GM21619 (cell line): Measurements from ENCODE around the gene GCDH.
A peak's percentile ranks its signal among the peaks of the same experiment; 100 is the strongest.

Experiments used
- ATAC-seq: cut with Tn5 transposase; IDR thresholded peaks from one replicate; pipeline ENCODE4 v1.9.1; 2021; ENCODE audit not compliant: unreplicated experiment

Gene GCDH

DNA sequence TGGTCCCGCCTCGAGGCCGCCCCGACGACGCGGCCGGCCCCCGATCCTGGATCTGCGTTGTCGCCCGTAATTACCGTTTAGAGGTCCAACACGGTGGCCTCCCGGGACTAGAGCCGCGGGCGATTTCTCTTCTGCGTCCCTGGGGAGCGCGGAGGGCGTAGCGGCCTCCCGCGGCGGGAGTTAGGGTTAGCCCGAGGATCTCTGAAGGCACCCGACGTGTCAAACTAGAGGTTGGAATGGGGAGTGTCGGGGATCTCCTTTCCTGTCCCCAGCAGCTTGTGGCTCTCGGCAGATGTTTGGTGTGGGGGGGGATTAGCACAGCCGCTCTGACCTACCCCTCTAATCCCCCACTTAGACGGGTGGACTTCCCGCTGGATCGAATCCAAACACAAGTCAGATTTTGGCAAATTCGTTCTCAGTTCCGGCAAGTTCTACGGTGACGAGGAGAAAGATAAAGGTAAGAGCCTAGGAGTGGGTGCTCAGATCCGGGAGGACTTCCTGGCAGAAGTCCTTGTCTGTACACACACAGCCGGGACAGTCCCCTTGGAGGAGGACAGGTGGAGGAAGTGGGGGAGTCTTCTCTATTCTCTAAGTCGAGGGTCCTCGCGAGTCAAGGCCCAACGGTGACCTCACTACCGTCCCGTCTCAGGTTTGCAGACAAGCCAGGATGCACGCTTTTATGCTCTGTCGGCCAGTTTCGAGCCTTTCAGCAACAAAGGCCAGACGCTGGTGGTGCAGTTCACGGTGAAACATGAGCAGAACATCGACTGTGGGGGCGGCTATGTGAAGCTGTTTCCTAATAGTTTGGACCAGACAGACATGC, 48.0 kb downstream of the GCDH start:
- ATAC-seq = peak; percentile 4

DNA sequence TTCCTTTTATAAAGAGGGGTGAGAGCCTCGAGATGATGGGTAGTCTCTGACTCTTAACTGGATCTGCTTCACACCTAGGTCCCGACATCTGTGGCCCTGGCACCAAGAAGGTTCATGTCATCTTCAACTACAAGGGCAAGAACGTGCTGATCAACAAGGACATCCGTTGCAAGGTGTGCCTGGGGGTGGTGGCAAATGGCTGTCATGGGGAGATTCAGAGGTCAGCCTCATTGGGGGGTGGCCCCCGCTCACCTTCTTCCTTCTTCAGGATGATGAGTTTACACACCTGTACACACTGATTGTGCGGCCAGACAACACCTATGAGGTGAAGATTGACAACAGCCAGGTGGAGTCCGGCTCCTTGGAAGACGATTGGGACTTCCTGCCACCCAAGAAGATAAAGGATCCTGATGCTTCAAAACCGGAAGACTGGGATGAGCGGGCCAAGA, 49.0 kb downstream of the GCDH start:
- no peak for ATAC-seq

DNA sequence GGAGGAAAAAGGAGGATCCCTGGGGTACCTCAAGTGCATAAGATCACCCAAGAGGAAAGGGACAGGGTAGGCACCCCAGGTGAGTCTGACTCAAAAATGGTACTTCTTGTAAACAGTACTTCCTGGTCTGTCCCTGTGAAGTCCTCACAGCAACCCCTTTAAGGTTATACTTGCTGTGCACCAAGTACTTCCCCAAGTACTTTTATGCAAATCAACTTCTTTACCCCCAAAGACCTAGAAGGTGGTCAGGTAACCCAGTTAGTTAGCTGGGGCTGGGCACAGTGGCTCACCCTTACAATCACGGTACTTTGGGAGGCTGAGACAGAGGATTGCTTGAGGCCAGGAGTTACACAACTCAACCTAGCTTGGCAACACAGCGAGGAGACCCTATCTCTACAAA, 49.9 kb downstream of the GCDH start:
- no peak for ATAC-seq

DNA sequence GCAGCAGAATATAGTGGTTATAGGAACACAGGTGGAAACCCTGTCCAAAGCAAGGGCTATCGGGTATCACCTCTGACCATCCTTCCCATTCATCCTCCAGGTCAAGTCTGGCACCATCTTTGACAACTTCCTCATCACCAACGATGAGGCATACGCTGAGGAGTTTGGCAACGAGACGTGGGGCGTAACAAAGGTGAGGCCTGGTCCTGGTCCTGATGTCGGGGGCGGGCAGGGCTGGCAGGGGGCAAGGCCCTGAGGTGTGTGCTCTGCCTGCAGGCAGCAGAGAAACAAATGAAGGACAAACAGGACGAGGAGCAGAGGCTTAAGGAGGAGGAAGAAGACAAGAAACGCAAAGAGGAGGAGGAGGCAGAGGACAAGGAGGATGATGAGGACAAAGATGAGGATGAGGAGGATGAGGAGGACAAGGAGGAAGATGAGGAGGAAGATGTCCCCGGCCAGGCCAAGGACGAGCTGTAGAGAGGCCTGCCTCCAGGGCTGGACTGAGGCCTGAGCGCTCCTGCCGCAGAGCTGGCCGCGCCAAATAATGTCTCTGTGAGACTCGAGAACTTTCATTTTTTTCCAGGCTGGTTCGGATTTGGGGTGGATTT, 52.6 kb downstream of the GCDH start:
- no peak for ATAC-seq

DNA sequence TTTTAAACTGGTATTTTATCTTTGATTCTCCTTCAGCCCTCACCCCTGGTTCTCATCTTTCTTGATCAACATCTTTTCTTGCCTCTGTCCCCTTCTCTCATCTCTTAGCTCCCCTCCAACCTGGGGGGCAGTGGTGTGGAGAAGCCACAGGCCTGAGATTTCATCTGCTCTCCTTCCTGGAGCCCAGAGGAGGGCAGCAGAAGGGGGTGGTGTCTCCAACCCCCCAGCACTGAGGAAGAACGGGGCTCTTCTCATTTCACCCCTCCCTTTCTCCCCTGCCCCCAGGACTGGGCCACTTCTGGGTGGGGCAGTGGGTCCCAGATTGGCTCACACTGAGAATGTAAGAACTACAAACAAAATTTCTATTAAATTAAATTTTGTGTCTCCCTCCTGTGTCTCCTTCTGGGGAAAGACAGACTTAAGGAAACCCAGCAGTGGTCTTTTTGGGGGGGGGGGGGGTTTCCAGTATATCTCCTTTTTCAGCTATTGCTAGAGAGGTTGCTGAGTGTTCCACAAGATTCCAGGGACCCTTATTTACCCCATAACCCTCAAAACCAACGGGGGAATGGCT, 53.2 kb downstream of the GCDH start:
- ATAC-seq = no peak

DNA sequence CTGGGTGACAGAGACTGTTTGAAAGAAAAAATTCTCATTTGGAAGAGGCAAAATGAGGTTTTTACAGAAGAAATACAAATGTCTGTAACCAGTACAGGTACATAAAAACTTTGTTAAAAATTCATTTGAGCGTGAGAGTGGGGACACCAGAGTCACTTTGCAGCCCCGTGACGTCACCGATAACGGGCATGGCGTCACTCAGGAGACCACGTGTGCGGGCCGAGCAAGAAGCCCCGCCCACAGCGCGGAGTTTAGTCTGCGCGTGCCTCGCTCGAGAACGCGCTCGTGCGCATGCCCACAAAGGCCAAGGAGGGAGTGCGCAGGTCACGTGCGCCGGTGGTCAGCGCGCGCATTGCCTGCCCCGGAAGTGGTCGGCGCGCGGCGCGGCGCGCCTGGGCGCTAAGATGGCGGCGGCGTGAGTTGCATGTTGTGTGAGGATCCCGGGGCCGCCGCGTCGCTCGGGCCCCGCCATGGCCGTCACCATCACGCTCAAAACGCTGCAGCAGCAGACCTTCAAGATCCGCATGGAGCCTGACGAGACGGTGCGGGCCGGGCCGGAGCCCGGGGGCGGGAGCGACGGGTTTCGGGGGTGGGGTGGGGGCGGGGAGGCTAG, 54.6 kb downstream of the GCDH start, which contains the start of gene RAD23A:
TSS of gene RAD23A (plus strand) at position 384 of the 613 bp plus-strand sequence. CDS start at position 471, 87 bp downstream.
- ATAC-seq = peak; percentile 68

DNA sequence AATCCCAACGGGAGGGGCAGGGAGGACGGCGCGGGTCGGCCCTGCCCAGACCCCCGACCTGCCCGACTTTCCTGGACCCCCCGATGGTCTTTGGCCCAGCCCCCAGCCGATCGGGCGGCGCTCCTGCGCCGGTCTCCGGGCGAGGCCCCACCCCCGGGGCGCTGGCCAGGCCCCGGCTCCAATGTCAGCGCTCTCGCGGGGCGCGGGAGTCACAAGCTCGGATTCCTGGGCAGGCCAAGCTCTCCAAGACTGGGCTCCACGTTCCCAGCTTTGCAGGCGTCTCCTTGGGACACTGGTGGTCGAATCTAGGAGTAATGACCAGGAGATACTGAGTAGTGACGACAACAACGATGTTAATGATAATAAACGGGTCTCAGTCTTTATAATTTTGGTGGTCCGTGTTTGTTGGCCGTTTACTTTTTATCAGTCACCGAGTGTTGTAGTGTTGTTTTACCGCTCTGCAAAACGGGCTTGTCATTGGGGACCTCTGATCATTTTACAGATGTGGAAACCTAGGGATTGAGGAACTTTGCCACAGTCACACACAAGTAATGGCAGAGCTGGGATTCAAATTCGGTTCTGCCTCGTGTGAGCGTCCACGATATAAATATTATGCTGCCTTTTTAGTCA, 55.2 kb downstream of the GCDH start:
- peak; percentile 35 for ATAC-seq

DNA sequence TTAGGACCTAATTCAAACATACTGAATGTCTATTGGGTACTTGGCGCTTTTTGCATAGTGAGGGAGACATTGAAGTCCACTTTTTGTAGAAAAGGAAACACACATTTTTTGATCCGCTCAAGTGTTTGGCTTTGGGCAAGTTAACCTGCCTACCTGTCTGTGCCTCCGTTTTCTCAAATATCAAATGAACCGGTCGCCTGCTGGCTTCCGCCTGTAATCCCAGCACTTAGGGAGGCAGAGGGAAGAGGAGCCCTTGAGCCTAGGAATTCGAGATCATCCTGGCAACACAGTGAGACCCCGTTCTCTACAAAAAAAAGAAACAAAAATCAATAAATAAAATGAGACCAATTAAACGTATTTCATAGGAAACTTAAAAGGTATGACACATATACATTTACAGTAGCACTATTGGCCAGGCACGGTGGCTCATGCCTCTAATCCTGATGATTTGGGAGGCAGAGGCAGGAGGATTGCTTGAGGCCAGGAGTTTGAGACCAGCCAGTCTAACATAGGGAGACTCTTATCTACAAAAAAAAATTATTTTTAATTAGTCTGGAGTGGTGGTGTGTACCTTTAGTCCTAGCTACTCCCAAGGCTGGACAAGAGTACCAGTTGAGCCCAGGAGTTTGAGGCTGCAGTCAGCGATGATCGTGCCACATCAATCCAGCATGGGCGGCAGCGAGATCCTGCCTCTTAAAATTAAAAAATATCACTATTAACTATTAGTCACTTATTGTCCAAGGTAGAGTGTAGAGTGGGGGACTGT, 56.0 kb downstream of the GCDH start:
- ATAC-seq = no peak

DNA sequence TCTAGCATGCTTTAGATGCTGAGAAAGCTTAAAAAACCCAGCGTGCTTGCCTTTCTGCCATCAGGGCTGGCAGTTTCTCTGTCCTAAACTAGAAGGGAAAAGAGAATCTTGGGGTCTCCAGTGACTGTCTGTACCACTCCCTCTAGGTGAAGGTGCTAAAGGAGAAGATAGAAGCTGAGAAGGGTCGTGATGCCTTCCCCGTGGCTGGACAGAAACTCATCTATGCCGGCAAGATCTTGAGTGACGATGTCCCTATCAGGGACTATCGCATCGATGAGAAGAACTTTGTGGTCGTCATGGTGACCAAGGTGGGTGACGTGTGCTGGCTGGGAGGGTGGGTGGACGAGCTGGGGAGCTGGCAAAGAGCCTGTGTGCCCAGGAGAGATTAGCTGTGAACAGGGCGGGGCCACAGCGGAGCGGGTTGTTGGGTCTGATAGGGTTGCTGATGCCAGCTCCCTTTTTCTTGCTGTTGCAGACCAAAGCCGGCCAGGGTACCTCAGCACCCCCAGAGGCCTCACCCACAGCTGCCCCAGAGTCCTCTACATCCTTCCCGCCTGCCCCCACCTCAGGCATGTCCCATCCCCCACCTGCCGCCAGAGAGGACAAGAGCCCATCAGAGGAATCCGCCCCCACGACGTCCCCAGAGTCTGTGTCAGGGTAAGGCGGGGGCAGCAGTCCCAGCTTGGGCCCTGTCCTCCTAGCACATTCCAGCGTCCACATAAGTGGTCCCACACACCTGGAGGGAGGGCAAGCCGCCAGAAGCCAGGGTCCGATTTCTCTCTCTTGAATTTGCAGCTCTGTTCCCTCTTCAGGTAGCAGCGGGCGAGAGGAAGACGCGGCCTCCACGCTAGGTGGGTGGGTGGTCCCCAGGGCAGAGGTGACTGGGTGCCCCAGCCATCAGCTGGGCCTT, 57.0 kb downstream of the GCDH start:
- ATAC-seq = no peak

DNA sequence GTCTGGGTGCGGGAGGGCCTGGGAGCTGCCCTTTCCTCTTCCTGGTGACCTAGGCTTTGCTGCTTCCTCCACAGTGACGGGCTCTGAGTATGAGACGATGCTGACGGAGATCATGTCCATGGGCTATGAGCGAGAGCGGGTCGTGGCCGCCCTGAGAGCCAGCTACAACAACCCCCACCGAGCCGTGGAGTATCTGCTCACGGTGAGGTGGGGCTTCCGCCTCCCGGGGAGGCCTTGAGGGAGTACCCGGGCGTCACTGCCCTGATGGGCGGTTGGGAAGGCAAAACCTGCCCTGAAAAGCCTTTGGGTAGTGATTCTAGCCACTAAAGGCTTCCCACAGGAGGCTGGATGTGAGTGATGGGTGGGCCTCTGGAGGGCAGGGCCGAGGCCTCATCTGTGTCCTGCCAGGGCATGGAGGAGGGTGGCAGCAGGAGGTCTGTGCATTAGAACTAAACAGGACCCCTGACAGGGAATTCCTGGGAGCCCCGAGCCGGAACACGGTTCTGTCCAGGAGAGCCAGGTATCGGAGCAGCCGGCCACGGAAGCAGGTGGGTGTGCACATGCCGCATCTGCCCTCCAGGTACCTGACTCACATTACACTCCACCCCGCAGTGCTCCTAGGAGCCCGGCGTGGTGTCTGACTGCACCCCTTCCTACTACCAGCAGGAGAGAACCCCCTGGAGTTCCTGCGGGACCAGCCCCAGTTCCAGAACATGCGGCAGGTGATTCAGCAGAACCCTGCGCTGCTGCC, 57.8 kb downstream of the GCDH start:
- no peak for ATAC-seq
